GM20000 (cell line): ENCODE measurements around the gene ZSCAN23.
"Not testable (repeated sequence)": the region's sequence is repeated elsewhere in the genome, so short reads cannot be mapped to it uniquely, and the experiment has no call there.

Experiments
- DNase-seq: peaks from one replicate; pipeline ENCODE4 v3.0.0; 2012; ENCODE audit warnings: low spot score
- TF ChIP-seq, protein P1 (sequence below): IDR thresholded peaks from 2 replicates; pipeline ENCODE4 v1.5.1; 2012; ENCODE audit warnings: mild to moderate bottlenecking, control low read depth; ENCODE audit errors: extremely low read depth, missing control alignments

Gene ZSCAN23

DNA sequence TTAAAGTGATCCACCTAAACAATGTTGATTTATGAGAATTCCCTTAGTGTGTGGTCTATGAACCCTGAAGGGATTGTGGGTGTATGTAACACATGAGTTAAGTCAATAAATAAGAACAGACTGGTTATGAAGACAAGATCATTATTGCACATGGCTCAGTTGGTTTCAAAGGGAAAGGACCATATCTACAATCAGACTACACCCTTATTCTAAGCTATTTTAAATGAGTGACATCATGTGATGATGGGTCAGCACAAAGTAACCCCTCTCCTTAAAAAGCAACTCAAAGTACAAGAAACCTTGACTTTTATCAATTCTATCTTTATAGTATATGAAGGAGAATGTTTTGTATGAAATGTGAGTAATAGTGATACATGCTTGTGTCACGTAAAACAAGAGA is 15.3 kb upstream of the ZSCAN23 start:
- DNase-seq = no peak

DNA sequence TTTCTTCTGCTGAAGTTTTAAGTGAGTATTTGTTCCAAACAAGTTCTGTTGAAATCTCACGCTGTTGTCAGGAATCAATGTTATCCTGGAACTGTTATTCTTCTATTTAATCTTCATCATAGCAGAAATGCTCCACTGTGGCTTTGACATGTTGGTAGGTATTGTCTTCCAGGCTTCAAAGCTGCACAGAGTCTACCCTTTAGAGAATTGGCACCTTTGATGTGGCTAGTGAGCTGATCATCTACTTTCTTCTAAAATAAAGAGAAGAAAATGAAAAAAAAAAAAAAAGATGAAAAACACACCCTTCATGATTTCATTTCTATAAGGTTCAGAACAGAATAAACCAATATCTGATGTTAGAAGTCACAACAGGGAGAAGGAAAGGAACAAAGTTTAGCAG is 5.8 kb upstream of the ZSCAN23 start:
- TF ChIP-seq, protein P1, sequence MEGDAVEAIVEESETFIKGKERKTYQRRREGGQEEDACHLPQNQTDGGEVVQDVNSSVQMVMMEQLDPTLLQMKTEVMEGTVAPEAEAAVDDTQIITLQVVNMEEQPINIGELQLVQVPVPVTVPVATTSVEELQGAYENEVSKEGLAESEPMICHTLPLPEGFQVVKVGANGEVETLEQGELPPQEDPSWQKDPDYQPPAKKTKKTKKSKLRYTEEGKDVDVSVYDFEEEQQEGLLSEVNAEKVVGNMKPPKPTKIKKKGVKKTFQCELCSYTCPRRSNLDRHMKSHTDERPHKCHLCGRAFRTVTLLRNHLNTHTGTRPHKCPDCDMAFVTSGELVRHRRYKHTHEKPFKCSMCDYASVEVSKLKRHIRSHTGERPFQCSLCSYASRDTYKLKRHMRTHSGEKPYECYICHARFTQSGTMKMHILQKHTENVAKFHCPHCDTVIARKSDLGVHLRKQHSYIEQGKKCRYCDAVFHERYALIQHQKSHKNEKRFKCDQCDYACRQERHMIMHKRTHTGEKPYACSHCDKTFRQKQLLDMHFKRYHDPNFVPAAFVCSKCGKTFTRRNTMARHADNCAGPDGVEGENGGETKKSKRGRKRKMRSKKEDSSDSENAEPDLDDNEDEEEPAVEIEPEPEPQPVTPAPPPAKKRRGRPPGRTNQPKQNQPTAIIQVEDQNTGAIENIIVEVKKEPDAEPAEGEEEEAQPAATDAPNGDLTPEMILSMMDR = no peak
- DNase-seq = no peak

More for the DNA sequence above, 15.3 kb upstream of the ZSCAN23 start:
- TF ChIP-seq, protein P1 = no peak

DNA sequence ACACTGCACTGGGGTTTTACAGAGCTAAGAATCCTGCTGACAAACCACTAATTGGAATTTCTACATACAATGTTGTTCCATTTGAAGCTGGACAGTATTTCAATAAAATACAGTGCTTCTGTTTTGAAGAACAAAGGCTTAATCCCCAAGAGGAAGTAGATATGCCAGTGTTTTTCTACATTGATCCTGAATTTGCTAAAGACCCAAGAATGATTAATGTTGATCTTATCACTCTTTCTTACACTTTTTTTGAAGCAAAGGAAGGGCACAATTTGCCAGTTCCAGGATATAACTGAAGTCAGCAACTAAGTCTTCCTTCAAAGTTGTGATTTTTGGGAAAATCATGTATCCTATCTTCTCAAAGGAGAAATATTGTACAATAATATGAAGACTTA is 4.2 kb upstream of the ZSCAN23 start:
- not testable (repeated sequence) for DNase-seq

DNA sequence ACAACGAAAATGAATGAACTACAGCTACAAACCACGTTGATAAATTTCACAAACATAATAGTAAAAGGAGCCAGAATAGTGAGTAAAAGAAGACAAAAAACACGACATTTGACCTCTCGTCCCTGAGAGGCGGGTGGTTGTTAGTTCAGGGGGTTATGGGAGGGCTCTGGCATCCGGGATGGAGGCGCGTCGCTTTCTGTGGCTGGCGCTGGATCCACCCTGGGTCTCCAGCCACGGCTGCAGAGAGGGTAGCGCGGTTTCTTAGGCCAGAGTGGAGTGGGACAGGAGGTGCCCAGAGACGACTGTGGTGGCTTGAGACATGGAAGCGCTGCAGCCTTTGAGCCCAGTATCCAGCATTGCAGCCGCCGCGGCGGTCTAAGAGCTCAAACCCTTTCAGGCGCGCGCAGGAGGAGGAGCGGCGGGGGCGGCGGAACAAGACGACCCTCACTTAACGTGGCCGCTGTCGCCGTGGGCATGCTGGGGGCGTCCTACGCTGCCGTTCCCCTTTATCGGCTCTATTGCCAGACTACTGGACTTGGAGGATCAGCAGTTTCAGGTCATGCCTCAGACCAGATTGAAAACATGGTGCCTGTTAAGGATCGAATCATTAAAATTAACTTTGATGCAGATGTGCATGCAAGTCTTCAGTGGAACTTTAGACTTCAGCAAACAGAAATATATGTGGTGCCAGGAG is 3.7 kb upstream of the ZSCAN23 start:
- TF ChIP-seq, protein P1 = no peak
- no peak for DNase-seq

DNA sequence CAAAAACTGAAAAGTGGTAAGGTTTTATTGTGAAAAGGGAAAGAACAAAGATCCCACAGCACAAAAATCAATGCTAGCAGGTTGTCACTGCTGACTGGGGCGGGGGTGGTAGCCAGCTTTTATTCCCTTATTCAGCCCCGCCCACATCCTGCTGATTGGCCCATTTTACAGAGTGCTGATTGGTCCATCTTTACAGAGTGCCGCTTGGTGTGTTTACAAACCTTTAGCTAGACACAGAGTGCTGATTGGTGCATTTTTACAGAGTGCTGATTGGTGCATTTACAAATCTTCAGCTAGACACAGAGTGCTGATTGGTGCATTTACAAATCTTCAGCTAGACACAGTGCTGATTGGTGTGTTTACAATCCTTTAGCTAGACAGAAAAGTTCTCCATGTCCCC is 1.5 kb upstream of the ZSCAN23 start:
- not testable (repeated sequence) for DNase-seq

DNA sequence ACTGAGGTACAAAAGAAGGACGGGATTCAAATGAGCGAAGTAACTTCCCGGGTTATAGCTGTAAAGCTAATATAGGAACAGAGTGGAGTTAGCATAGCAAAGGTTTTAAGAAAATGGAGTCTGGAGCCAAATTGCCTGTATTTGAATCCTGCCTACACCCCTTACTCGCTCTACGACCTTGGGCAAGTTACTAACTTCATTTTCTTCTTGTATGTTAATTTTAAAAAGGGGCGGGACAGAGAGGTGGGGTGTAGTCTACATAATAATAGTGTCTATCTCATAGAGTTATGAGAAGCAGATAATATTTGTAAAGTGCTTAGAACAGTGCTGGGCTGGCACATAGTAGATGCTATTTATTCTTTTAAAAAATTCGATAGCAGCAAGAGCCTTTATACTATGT is 705 bp downstream of the ZSCAN23 start:
- no peak for DNase-seq
- TF ChIP-seq, protein P1 = no peak

DNA sequence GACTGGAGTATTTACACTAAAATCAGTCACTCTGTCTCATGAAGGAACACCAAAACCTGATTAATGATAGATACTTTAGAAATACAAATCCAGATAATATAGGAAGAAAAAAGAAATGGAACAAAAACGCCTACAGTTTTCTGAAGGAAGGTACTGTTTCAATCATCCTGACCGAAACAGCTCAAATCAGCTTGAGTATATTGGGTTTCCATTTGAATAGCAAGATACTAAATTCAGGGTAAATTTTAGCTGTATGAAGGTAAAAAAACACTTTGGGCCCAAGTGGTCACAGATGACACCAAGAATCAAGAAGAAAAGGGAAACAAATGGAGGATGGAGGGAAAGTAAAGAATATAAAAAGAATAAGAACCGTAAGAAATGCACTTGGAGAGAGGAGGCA is 6.9 kb downstream of the ZSCAN23 start:
- DNase-seq = no peak
- TF ChIP-seq, protein P1 = no peak

DNA sequence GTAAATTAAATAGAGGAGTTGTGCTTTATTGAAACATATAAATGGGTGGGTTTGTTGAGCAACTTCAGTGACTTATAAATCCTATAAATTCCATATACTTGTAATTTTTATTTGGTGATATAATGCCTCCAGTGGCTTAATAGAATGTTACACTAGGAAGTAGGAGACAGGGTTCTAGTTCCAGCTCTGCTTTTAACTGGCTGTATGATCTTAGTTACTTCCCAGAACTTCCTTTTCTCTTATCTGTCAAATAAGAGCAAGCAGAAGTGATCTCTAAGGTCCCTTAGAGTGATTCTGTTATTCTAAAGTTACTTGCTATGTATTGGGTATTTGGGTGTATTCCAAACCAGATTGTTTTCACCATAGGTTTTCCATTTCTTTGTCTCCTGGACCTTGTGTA is 10.2 kb downstream of the ZSCAN23 start:
- TF ChIP-seq, protein P1 = no peak
- no peak for DNase-seq

DNA sequence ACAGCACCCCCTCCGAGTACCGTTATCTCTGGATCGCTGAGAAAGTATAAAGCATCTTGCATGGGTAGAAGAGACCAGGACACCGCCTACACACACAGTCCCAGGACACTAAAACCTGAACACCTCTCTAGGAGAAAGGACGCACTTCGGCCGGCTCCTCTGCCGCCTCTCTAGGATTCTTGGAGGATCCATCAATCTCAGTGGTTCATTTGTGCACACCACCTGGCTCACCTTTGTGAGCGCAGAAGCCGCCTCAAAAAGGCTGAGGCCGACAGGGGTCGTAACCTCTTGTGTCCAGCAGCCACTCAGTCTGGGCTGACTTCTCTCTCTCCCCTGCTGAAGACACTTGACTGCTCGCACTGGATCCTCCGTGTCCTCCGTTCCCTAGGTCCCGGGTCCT is 13.5 kb downstream of the ZSCAN23 start:
- DNase-seq = no peak
- TF ChIP-seq, protein P1 = no peak
